Osteoblast (primary cell): ENCODE results near the gene POLR3H. TPM values are rescaled to one million over a fixed set of nuclear protein-coding genes. Genes with fewer than 3 reads are reported as not detected.
A peak's percentile ranks its signal among the peaks of the same experiment; 100 is the strongest.

Source experiments
- DNase-seq: peaks from one replicate; pipeline ENCODE4 v3.0.0; 2011; ENCODE audit warnings: low spot score, mixed read lengths; ENCODE audit not compliant: insufficient read length; ENCODE audit errors: missing footprints
- H2AFZ ChIP-seq: 2 replicates; pipeline ENCODE4 v1.6.0; 2011; ENCODE audit warnings: mild to moderate bottlenecking, low read length
- H3K27ac ChIP-seq: 2 replicates; pipeline ENCODE4 v1.5.1; 2011; ENCODE audit warnings: mild to moderate bottlenecking, low read depth, low read length, moderate library complexity
- H3K27me3 ChIP-seq: 2 replicates; pipeline ENCODE4 v1.6.0; 2012; ENCODE audit warnings: mild to moderate bottlenecking, control low read depth, inconsistent platforms, low read length, moderate library complexity; ENCODE audit not compliant: insufficient read depth
- H3K36me3 ChIP-seq: 2 replicates; pipeline ENCODE4 v1.5.1; 2011; ENCODE audit warnings: mild to moderate bottlenecking, low read length, control low read depth, moderate library complexity; ENCODE audit not compliant: insufficient read depth
- H3K4me1 ChIP-seq: 2 replicates; pipeline ENCODE4 v1.5.1; 2011; ENCODE audit warnings: mild to moderate bottlenecking, low read length, control low read depth, moderate library complexity; ENCODE audit not compliant: insufficient read depth
- H3K4me2 ChIP-seq: 2 replicates; pipeline ENCODE4 v1.6.0; 2011; ENCODE audit warnings: mild to moderate bottlenecking, low read length; ENCODE audit not compliant: insufficient read depth
- H3K4me3 ChIP-seq: fragments of 200-600 bp; sonication (generic); 3 replicates; pipeline ENCODE4 v1.5.1; 2012; ENCODE audit warnings: mild to moderate bottlenecking, low read length, inconsistent platforms; ENCODE audit not compliant: insufficient read depth
- H3K79me2 ChIP-seq: 2 replicates; pipeline ENCODE4 v1.6.0; 2012; ENCODE audit warnings: mild to moderate bottlenecking, low read length, control low read depth, inconsistent platforms; ENCODE audit not compliant: insufficient read depth
- H3K9me3 ChIP-seq: 2 replicates; pipeline ENCODE4 v1.5.1; 2011; ENCODE audit warnings: low read depth, low read length, control low read depth
- H4K20me1 ChIP-seq: 2 replicates; pipeline ENCODE4 v1.6.0; 2012; ENCODE audit warnings: mild to moderate bottlenecking, low read length, control low read depth; ENCODE audit not compliant: insufficient read depth
- CTCF ChIP-seq: IDR thresholded peaks from 2 replicates; pipeline ENCODE4 v1.5.1; 2011; ENCODE audit warnings: mild to moderate bottlenecking, low read depth, low read length, moderate library complexity; ENCODE audit errors: extremely low read depth
- total RNA-seq: library from RNA; depleted of rRNA; stranded (reverse); fragments of >200 nt; gene quantifications from 2 replicates; pipeline ENCODE4 v1.2.3, GENCODE V29; 2012

The POLR3H gene
- total RNA-seq, 1 donor, result 27.9 TPM

- no peak overlapping the region for H2AFZ ChIP-seq
- peaks cover 52% of the 10 kb centered on the region for H4K20me1 ChIP-seq
- TF ChIP-seq CTCF, result no peak
- peak overlapping the region; percentile 61 for H3K4me2 ChIP-seq
- peaks cover 75% of the 10 kb centered on the region for H3K79me2 ChIP-seq
- DNase-seq, result peak; percentile 86
- no peak overlapping the region for H3K4me3 ChIP-seq
- peak overlapping the region; percentile 85 for H3K27ac ChIP-seq
- no peaks in the 10 kb centered on the region for H3K36me3 ChIP-seq
- no peaks in the 10 kb centered on the region for H3K9me3 ChIP-seq
- no peaks in the 10 kb centered on the region for H3K27me3 ChIP-seq
- H3K4me1 ChIP-seq, result peaks cover 53% of the 10 kb centered on the region
Observed at GRCh38 chr22:41480397-41480735, 63.9 kb downstream of the POLR3H start.

- Histone ChIP-seq H3K79me2 (peaks cover 76% of the 10 kb centered on the region), H3K4me3 (peak overlapping the region; percentile 15), H3K36me3 (no peaks in the 10 kb centered on the region), H3K9me3 (no peaks in the 10 kb centered on the region), H3K4me1 (peaks cover 53% of the 10 kb centered on the region), H3K27me3 (no peaks in the 10 kb centered on the region), H3K27ac (peak overlapping the region; percentile 85), H4K20me1 (peaks cover 52% of the 10 kb centered on the region), H3K4me2 (peak overlapping the region; percentile 61), H2AFZ (no peak overlapping the region)
- DNase-seq, result peak; percentile 89
- TF ChIP-seq CTCF, result no peak
Observed at GRCh38 chr22:41479671-41480396, 64.4 kb downstream of the POLR3H start.

- H4K20me1 ChIP-seq, result peaks cover 48% of the 10 kb centered on the region
- DNase-seq, result peak; percentile 75
- peak overlapping the region; percentile 61 for H3K4me2 ChIP-seq
- H3K4me3 ChIP-seq, result peak overlapping the region; percentile 15
- peaks cover 71% of the 10 kb centered on the region for H3K79me2 ChIP-seq
- no peak for TF ChIP-seq CTCF
- peak overlapping the region; percentile 85 for H3K27ac ChIP-seq
- H3K27me3 ChIP-seq, result no peaks in the 10 kb centered on the region
- H3K9me3 ChIP-seq, result no peaks in the 10 kb centered on the region
- H2AFZ ChIP-seq, result no peak overlapping the region
- H3K4me1 ChIP-seq, result peaks cover 53% of the 10 kb centered on the region
- H3K36me3 ChIP-seq, result no peaks in the 10 kb centered on the region
Observed at GRCh38 chr22:41478891-41479521, 65.3 kb downstream of the POLR3H start.

- no peak for DNase-seq
- H4K20me1 ChIP-seq, result peaks cover 48% of the 10 kb centered on the region
- no peaks in the 10 kb centered on the region for H3K36me3 ChIP-seq
- H2AFZ ChIP-seq, result no peak overlapping the region
- peaks cover 71% of the 10 kb centered on the region for H3K79me2 ChIP-seq
- no peaks in the 10 kb centered on the region for H3K9me3 ChIP-seq
- peaks cover 49% of the 10 kb centered on the region for H3K4me1 ChIP-seq
- no peak overlapping the region for H3K4me2 ChIP-seq
- TF ChIP-seq CTCF, result no peak
- H3K4me3 ChIP-seq, result no peak overlapping the region
- H3K27ac ChIP-seq, result peak overlapping the region; percentile 85
- H3K27me3 ChIP-seq, result no peaks in the 10 kb centered on the region
Observed at GRCh38 chr22:41478473-41478872, 65.8 kb downstream of the POLR3H start.
